Activated T-cell treated with anti-CD3 and anti-CD28 coated beads, Interleukin-2, amount 50 U/mL, for 72 hours (primary cell): ENCODE results near the gene NAA25. TPM values are rescaled to one million over a fixed set of nuclear protein-coding genes. Genes with fewer than 3 reads are reported as not detected.
A peak's percentile ranks its signal among the peaks of the same experiment; 100 is the strongest.

Experiments
- ATAC-seq, 2 donors: fragments of 150-1000 bp; cut with Tn5 transposase; replicated peaks in 1 of 2; 2 replicates each; pipeline ENCODE4 v1.10.0; 2021; ENCODE audit warnings: moderate library complexity in 2 of 2, mild to moderate bottlenecking in 1 of 2
- DNase-seq, 2 donors: peaks; one replicate each; pipeline ENCODE4 v3.0.0; 2021 to 2022; ENCODE audit warnings: mixed read lengths in 1 of 2
- H3K27ac Mint-ChIP-seq: one replicate; pipeline ENCODE4 v1.8.0; 2022; ENCODE audit warnings: mild to moderate bottlenecking, moderate library complexity, mixed read lengths
- H3K27me3 Mint-ChIP-seq: one replicate; pipeline ENCODE4 v1.8.0; 2022; ENCODE audit warnings: low read depth, mixed read lengths
- H3K36me3 Mint-ChIP-seq, 2 donors: one replicate each; pipeline ENCODE4 v1.8.0; 2022; ENCODE audit warnings: mixed read lengths in 2 of 2, mild to moderate bottlenecking in 1 of 2; ENCODE audit not compliant: insufficient read depth in 2 of 2
- H3K4me1 Mint-ChIP-seq: one replicate; pipeline ENCODE4 v1.8.0; 2022; ENCODE audit warnings: low read depth, mixed read lengths
- H3K4me3 Mint-ChIP-seq, 2 donors: one replicate each; pipeline ENCODE4 v1.8.0; 2022; ENCODE audit warnings: mild to moderate bottlenecking in 2 of 2, mixed read lengths in 2 of 2, moderate library complexity in 2 of 2
- H3K9me3 Mint-ChIP-seq, 2 donors: one replicate each; pipeline ENCODE4 v1.8.0; 2022; ENCODE audit warnings: mixed read lengths in 2 of 2
- total RNA-seq, 2 donors: library from RNA; stranded (reverse); gene quantifications; one replicate each; pipeline ENCODE4 v1.2.3, GENCODE V29; 2022

Gene NAA25
- total RNA-seq, result 10 to 100 TPM; 36.3 to 47.0 TPM

GRCh38 chr12:112108202-112109079 lies at the start of gene NAA25:
TSS of gene NAA25 (minus strand) at chr12:112108783. CDS start at chr12:112108773, 10 bp downstream.
- DNase-seq (peak; percentile 91), ATAC-seq (peak; percentile 89 to 90)
- Mint-ChIP-seq H3K27ac (peak within 1 kb of the TSS; percentile 99), H3K27me3 (no peaks in the 10 kb centered on the region), H3K9me3 (no peaks in the 10 kb centered on the region), H3K4me1 (peaks cover 75% of the 10 kb centered on the region), H3K36me3 (peaks cover 0 to 13% of the 10 kb centered on the region in 2 donors), H3K4me3 (peak within 1 kb of the TSS; percentile 94 to 95)

GRCh38 chr12:112153893-112154219 lies 45.3 kb upstream of the NAA25 start:
- H3K4me1 Mint-ChIP-seq, result peaks cover 22% of the 10 kb centered on the region
- peaks cover 12 to 15% of the 10 kb centered on the region in 2 donors for H3K9me3 Mint-ChIP-seq
- H3K36me3 Mint-ChIP-seq, result peaks cover 40 to 76% of the 10 kb centered on the region in 2 donors
- DNase-seq (no peak), ATAC-seq (no peak)
- no peak overlapping the region for H3K4me3 Mint-ChIP-seq
- no peaks in the 10 kb centered on the region for H3K27me3 Mint-ChIP-seq
- no peak overlapping the region for H3K27ac Mint-ChIP-seq

- peaks cover 42 to 78% of the 10 kb centered on the region in 2 donors for H3K36me3 Mint-ChIP-seq
- H3K27me3 Mint-ChIP-seq, result no peaks in the 10 kb centered on the region
- peaks cover 16% of the 10 kb centered on the region for H3K4me1 Mint-ChIP-seq
- no peak for ATAC-seq
- H3K4me3 Mint-ChIP-seq, result no peak overlapping the region
- DNase-seq, result no peak
- peaks cover 12 to 15% of the 10 kb centered on the region in 2 donors for H3K9me3 Mint-ChIP-seq
- H3K27ac Mint-ChIP-seq, result no peak overlapping the region
These were observed 44.8 kb upstream of the NAA25 start for GRCh38 chr12:112153181-112153892.

- Mint-ChIP-seq H3K27ac (peak overlapping the region; percentile 0), H3K36me3 (peaks cover 29 to 66% of the 10 kb centered on the region in 2 donors), H3K4me3 (no peak overlapping the region), H3K9me3 (peaks cover 7 to 8% of the 10 kb centered on the region in 2 donors), H3K27me3 (no peaks in the 10 kb centered on the region), H3K4me1 (peaks cover 8% of the 10 kb centered on the region)
- DNase-seq, result no peak
- ATAC-seq, result no peak
These were observed 43.4 kb upstream of the NAA25 start for GRCh38 chr12:112151766-112152541.

- no peaks in the 10 kb centered on the region for H3K9me3 Mint-ChIP-seq
- no peaks in the 10 kb centered on the region for H3K27me3 Mint-ChIP-seq
- no peaks in the 10 kb centered on the region for H3K4me1 Mint-ChIP-seq
- ATAC-seq, result no peak
- H3K27ac Mint-ChIP-seq, result peak overlapping the region; percentile 54
- no peak overlapping the region for H3K4me3 Mint-ChIP-seq
- no peak for DNase-seq
- H3K36me3 Mint-ChIP-seq, result peaks cover 28 to 61% of the 10 kb centered on the region in 2 donors
These were observed 41.0 kb upstream of the NAA25 start for GRCh38 chr12:112149596-112149995.

GRCh38 chr12:112148031-112148513 lies 39.5 kb upstream of the NAA25 start:
- H3K4me1 Mint-ChIP-seq, result no peaks in the 10 kb centered on the region
- H3K27me3 Mint-ChIP-seq, result no peaks in the 10 kb centered on the region
- DNase-seq, result no peak
- no peak overlapping the region for H3K4me3 Mint-ChIP-seq
- H3K9me3 Mint-ChIP-seq, result no peaks in the 10 kb centered on the region
- H3K36me3 Mint-ChIP-seq, result peaks cover 23 to 58% of the 10 kb centered on the region in 2 donors
- peak overlapping the region; percentile 59 for H3K27ac Mint-ChIP-seq
- ATAC-seq, result no peak

- ATAC-seq (no peak), DNase-seq (no peak)
- no peaks in the 10 kb centered on the region for H3K4me1 Mint-ChIP-seq
- no peak overlapping the region for H3K27ac Mint-ChIP-seq
- H3K36me3 Mint-ChIP-seq, result peaks cover 16 to 44% of the 10 kb centered on the region in 2 donors
- no peaks in the 10 kb centered on the region for H3K9me3 Mint-ChIP-seq
- no peaks in the 10 kb centered on the region for H3K27me3 Mint-ChIP-seq
- no peak overlapping the region for H3K4me3 Mint-ChIP-seq
These were observed 37.5 kb upstream of the NAA25 start for GRCh38 chr12:112146123-112146522.

GRCh38 chr12:112140728-112141127 lies 32.1 kb upstream of the NAA25 start:
- DNase-seq (no peak), ATAC-seq (no peak)
- Mint-ChIP-seq H3K36me3 (peaks cover 5 to 28% of the 10 kb centered on the region in 2 donors), H3K27ac (peak overlapping the region; percentile 76), H3K4me1 (no peaks in the 10 kb centered on the region), H3K9me3 (no peaks in the 10 kb centered on the region), H3K27me3 (no peaks in the 10 kb centered on the region), H3K4me3 (no peak overlapping the region)

- H3K27me3 Mint-ChIP-seq, result no peaks in the 10 kb centered on the region
- no peaks in the 10 kb centered on the region for H3K9me3 Mint-ChIP-seq
- peaks cover 26% of the 10 kb centered on the region for H3K4me1 Mint-ChIP-seq
- ATAC-seq, result no peak
- H3K36me3 Mint-ChIP-seq, result peaks cover 4 to 22% of the 10 kb centered on the region in 2 donors
- no peak overlapping the region for H3K4me3 Mint-ChIP-seq
- DNase-seq, result no peak
- no peak overlapping the region for H3K27ac Mint-ChIP-seq
These were observed 26.1 kb upstream of the NAA25 start for GRCh38 chr12:112134731-112135130.

GRCh38 chr12:112133418-112133817 lies 24.8 kb upstream of the NAA25 start:
- Mint-ChIP-seq H3K9me3 (no peaks in the 10 kb centered on the region), H3K4me1 (peaks cover 39% of the 10 kb centered on the region), H3K27me3 (no peaks in the 10 kb centered on the region), H3K27ac (no peak overlapping the region), H3K4me3 (no peak overlapping the region), H3K36me3 (peaks cover 2 to 20% of the 10 kb centered on the region in 2 donors)
- ATAC-seq, result no peak
- DNase-seq, result no peak

- Mint-ChIP-seq H3K27ac (peak overlapping the region; percentile 98), H3K36me3 (peaks cover 4 to 18% of the 10 kb centered on the region in 2 donors), H3K4me3 (peak overlapping the region; percentile 68 to 89), H3K27me3 (no peaks in the 10 kb centered on the region), H3K9me3 (no peaks in the 10 kb centered on the region), H3K4me1 (peaks cover 54% of the 10 kb centered on the region)
- DNase-seq (no peak), ATAC-seq (no peak)
These were observed 23.1 kb upstream of the NAA25 start for GRCh38 chr12:112131686-112132085.

- peaks cover 60% of the 10 kb centered on the region for H3K4me1 Mint-ChIP-seq
- peak overlapping the region; percentile 98 for H3K27ac Mint-ChIP-seq
- peak; percentile 70 to 77 for ATAC-seq
- peak overlapping the region; percentile 68 to 89 for H3K4me3 Mint-ChIP-seq
- H3K27me3 Mint-ChIP-seq, result no peaks in the 10 kb centered on the region
- no peak for DNase-seq
- no peaks in the 10 kb centered on the region for H3K9me3 Mint-ChIP-seq
- peaks cover 4 to 15% of the 10 kb centered on the region in 2 donors for H3K36me3 Mint-ChIP-seq
These were observed 21.9 kb upstream of the NAA25 start for GRCh38 chr12:112130441-112130998.
